Gastroesophageal sphincter (tissue), 3 donors: ENCODE measurements around the gene GRM4.

Experiments used
- EP300 ChIP-seq: sonication (generic); formaldehyde crosslinking; IDR thresholded peaks from one replicate; pipeline ENCODE4 v1.6.1; 2017; ENCODE audit warnings: antibody characterized with exemption, mild to moderate bottlenecking
- POLR2A ChIP-seq, 2 donors: fragments of 450-650 bp; IDR thresholded peaks; one replicate each; pipeline ENCODE4 v1.6.1; 2017; ENCODE audit warnings: antibody characterized with exemption in 2 of 2, mild to moderate bottlenecking in 2 of 2, moderate library complexity in 1 of 2
- TF ChIP-seq, protein P1 (sequence below), 4 experiments: fragments of 200-600 bp in 2 of 4; fragments of 450-650 bp in 2 of 4; sonication (generic) in 1 of 4; IDR thresholded peaks; one replicate each; pipeline ENCODE4 v1.5.1; 2017 to 2019; ENCODE audit warnings: antibody characterized with exemption in 4 of 4, mild to moderate bottlenecking in 2 of 4, moderate library complexity in 2 of 4

DNA sequence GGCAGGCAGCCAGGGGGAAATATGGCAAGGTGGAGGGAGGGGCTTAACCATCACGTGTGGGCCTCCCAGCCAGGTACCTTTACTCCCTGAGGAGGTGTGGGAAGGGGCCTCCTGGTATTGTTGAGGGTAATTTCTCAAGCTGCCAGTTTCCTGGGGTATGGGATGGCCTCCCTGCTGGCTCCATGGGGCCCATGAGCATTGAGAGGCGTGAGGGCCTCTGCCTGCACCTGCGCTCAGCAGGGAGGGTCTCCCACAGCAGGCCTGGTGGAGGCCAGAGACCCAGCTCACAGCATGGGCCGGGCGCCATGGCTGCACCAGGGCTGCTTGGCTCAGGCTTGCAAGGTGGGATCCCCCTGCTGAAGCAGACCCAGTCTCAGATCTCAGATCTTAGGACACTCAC lies 113.0 kb downstream of the GRM4 start:
- TF ChIP-seq EP300 (no peak), POLR2A (IDR thresholded peaks at IDR 0.05) (no peak)
- TF ChIP-seq, protein P1, sequence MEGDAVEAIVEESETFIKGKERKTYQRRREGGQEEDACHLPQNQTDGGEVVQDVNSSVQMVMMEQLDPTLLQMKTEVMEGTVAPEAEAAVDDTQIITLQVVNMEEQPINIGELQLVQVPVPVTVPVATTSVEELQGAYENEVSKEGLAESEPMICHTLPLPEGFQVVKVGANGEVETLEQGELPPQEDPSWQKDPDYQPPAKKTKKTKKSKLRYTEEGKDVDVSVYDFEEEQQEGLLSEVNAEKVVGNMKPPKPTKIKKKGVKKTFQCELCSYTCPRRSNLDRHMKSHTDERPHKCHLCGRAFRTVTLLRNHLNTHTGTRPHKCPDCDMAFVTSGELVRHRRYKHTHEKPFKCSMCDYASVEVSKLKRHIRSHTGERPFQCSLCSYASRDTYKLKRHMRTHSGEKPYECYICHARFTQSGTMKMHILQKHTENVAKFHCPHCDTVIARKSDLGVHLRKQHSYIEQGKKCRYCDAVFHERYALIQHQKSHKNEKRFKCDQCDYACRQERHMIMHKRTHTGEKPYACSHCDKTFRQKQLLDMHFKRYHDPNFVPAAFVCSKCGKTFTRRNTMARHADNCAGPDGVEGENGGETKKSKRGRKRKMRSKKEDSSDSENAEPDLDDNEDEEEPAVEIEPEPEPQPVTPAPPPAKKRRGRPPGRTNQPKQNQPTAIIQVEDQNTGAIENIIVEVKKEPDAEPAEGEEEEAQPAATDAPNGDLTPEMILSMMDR (IDR thresholded peaks at IDR 0.05) = no peak
